KG1 (cell line): ENCODE data around the gene MAML3.

ENCODE experiments used
- DNase-seq: peaks from one replicate; lab custom pipeline; 2025; lab: John Stamatoyannopoulos, UW

MAML3 gene

DNA sequence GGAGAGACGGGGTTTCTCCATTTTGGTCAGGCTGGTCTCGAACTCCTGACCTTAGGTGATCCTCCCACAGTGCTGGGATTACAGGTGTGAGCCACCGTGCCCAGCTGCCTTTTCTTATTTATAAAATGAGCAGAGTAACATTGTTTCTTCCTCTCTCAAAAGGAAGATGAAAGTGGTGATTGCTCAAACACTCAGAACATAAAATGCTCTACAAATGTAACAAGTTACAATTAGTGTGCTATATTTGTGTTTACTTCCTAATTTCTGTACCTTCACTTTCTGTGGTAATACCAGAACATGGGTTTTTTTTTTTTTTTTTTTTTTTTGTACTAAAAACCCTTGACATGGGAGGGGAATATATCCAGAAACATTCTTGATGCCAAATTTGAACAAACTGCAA, 290.5 kb downstream of the MAML3 start:
- DNase-seq = no peak

DNA sequence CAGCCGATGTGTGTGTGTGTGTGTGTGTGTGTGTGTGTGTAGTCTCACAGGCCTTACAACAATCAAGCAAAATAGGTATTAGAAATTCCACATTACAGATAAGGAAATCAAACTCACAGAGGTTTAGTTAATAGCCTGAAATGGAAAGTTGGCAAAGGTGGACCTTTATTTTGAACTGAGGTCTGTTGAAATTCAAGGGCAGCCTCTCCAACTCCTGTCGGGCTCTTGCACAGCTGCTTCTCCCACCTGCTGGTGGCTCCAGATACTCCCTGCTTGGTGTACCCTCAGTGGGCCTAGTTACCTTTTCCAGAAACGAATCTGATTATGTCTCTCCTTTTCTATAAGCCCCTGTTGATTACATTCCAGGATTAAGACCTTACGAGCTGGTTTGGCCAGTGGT, 292.5 kb downstream of the MAML3 start:
- DNase-seq = no peak

DNA sequence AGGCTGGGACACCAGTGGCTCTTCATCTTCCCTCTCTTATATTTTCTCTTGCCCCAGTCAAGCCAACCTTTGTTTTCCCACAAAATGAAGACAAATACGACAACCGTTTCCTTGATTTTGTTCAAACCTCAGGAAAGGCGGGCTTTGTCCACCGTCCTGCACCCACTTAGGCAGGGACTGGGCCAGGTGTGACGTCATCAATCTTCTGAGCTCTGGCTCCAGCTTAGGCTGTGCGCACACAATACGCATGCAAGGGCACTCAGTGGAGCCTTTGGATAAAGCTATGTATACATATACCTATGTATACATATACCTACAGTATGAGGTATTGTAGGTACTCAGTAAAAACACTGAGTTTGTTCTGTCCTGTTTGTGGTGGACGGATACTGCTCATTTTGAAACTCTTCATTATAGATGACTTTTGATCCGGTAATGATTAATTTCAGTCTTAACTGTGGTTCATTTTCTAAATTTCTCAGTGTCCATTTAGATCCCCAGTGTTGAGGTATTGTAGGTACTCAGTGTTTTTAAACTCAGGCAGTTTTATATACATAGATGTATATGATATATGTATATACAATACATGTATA, 293.5 kb downstream of the MAML3 start:
- DNase-seq = no peak

DNA sequence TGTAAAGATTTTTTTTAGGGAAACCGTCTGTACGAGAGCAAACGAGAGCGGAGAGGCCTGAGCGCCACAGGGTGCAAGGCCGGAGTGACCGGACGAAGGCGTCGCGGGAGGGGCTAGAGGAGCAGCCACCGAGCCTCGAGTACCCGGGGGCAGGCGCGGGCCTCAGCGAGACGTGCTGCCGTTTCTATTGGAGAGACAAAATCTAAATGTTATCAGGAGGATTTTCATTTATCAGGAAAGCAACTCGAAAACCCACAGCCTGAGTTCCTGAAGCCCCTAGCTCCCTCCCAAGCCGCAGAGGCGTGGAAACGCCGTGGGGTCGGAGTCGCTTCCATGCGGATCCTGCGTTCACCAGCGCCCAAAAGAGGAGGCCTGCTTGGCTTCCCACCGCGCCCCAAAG, 294.1 kb downstream of the MAML3 start:
- DNase-seq = no peak

DNA sequence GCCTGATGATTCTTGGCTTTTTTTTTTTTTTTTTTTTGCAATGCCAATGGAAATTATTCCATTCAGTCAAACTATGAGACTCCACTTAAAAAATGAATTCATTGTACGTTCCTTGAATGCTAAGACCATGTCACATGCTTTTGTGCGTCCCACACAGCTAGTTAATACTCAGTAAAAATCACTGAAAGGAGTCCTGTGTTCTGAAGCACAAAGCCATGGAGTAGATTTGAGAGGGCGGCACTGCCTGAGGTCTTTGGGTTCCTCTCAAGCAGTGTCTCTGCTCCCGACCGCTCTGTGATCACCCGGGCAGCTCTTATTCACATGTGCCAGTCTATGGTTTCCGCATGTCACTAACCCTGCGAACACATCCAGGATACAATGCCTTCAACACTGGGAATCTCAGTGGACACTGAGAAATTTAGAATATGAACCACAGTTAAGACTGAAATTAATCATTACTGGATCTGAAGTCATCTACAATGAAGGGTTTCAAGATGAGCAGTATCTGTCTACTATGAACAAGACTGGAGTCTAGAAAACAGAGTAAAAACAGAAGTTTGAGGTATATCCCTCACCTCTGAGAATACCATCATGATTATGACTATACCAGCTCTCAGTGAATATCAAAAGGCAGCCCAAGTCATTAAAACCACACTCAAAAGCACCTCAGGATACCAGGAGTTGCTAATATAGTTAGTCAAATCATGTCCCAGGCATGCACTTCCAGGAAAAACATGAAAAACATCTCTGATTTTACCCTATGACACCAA, 295.4 kb downstream of the MAML3 start:
- DNase-seq = no peak

DNA sequence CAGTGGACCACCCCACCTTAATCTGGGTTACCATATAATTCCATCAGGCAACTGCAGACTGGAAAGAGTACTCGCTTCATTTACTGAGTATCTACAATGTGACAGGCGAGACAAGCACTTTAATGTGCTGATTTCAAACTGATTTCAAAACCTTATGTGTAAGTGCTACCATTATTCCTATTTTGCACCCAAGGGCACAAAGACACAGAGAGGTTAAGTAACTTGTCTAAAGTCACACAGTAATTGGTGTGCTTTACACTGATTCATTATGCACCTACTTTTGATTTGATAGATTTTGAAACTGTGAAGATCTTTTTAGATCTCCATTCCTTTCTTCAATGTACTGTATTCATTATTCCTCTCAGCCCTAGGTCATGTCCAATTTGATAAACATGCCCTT, 296.0 kb downstream of the MAML3 start:
- no peak for DNase-seq

DNA sequence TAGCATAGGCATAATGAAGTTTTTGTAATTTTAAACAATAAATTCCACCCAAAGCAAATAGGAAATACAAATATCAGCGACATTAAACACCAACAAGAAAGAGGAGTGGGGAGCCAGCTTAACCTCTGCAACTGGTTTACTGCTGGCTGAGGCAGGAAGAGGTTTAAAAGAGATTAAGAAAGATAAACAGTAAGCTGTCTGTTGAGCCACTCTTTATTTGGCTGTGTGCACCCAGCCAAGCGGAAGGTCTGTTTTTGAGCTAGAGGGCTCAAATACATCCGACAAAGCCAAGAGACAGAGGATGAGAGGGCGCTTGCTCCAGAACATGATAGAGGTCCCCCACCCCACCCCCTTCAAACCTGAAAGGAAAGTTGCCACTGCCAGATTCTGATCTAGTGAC, 297.0 kb downstream of the MAML3 start:
- DNase-seq = no peak

DNA sequence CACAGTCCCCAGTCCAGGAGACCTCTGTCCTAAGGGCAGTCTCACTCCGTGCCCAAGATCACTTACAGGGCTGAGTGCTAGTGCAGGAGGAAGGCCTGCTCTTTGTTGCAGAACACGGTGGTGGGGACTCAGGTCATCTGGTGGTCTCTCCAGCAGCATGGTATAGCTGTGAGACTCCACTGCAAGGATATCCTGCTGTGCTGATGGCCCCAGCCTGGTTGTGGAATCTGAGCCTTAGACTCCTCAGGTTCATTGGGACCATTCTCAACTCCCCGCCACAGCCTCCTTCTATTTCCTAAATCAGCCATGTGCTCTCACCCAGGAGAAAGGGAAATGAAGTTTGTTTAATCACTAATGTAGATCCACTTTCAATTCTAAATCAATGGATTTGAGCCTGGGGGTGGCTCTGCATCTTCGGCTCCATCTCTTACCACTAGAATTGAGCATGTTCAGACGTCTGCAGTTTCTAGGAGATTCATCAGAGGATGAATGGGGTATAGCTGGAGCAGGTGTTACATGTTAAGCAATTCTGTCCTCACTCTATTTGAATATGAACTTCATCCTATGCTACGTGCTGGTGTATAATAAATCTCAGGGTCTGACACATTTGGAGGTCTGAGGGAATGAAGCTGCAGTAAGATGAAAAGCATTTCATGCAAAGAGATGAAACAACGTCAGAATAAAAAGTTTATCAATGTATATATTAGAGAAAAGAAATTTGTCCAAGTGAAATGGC, 299.1 kb downstream of the MAML3 start:
- no peak for DNase-seq

DNA sequence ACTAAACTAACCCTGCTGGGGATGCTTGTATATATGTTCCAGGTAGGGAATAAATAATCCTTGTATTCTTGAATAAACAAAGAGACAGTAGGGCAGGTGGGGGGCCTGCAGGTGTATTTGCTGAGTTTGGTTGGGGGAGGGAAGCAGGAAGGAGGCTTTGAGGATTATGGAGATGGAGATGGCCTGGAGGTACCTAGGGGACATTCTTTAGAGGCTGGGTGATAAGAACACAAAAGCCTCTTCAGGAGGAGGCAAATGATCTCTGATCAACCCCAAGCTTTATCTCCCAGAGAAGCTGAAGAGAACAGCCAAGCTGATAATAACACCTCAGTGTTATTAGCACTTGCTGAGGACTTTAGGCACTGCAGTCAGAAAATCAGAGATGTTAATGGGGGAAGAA, 300.7 kb downstream of the MAML3 start:
- DNase-seq = no peak

DNA sequence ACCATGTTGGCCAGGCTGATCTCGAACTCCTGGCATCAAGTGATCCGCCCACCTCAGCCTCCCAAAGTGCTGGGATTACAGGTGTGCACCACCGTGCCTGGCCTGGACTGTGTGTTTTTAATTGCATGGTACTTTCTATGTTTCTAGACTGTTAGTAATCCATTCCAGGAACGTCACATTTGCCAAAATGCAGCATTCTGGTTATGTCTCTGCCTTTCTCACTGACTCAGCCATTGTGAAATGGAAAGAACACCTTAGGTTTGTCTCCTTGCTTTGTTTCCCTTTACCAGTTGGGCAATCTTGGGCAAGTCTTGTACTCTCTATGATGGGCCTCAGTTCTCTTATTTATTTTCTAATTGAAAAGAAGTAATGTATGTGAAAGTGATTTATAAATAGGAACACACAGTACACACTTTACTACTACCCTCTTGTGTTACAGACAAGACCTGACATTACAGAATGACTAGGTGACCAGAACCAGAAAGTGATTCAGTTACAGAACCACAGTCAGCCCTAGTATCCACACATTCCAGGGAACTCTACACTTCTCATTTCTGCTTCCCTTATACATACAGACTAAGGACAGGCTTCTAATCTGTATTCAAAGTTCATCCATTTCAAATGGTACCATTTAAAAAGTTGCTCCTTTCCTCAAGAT, 301.2 kb downstream of the MAML3 start:
- DNase-seq = no peak

DNA sequence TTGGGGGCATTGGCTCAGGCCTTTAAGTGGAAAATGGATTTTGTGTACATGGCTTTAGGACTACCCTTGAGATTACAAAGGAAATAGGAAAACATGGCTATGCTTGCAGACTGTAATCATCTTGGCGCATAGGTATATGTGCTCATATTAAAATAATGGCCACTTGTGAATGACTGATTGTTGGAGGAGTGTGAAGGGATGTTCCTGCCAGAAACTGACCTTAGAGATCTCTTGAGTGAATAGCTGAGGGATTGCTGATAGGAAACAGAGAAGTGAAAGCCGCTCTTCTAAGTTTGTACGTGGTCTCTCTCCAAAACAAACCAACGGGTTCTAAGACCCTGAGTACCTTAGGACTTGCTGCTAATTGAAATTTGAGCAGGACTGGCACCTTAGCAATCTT, 302.3 kb downstream of the MAML3 start:
- DNase-seq = no peak

DNA sequence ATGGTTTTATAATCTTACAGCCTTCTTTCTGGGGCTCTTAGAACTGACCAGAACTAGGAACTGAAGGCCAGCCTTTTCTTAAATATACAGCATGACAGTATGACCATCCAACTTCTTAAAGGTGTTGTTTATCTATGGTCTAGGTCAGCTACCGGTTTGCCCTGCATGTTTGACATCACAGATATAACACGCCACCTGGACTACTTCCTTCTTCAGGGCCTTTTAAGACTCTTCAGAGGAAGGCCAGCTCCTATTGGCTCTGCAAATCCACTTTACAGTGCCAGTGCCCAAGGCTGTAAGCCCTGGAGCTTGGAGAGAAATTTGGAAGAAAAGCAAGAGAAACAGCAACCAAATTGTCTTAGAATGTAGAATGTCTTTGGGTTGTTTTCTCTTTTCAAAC, 302.9 kb downstream of the MAML3 start:
- DNase-seq = no peak

DNA sequence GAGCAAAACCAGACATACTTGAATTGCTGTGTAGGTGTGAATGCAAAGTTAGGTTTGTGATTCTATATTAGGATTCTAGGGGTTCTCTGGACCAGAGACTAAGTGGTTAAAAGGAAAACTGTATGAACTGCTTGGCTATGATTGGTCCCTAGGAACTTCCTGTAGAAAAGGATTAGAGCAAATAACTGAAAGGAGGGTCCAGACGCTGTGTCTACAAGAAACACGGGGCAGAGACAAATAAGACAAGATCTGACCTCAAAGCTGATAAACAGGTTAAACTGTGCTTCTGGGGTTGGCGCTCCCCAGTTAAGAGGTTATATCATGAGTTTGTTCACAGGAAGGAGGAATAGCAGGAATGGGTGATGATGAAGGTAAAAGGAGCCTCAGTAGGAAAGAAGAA, 304.8 kb downstream of the MAML3 start:
- no peak for DNase-seq

DNA sequence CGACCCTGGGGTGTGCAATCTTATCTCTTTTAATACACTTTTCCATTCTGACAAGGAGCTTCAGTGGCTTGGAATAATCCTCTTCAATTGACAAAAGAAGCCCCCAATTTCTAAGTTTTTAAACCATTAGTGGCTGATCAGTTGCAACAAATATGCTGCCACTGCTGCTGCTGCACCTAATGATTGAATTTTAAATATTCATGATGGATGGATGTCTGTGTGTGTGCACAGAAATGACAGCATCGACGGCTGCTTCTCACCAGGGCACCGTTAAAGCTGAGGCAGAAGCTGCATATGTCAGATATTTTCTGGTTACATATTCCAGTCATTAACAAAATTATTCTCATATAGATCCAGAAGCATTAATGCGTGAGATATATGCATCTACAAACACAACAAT, 306.0 kb downstream of the MAML3 start:
- DNase-seq = no peak

DNA sequence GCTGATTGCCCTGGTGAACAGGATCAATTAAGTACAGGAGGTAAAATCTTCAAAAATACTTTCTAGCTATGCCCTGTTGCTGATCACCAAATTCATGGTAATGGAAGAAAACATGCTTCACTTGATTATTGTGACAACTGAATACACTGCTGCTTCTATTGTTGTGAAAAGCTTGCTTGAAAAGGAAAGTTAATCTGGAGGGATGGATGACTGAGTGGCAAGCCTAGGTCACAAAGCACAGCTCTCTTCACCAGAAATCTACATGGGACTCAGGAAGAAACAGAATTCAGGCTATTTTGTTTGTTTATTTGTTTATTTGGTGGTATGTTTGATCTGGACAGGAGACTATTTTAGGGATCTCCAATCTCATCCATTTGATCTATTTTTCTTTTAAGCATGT, 306.4 kb downstream of the MAML3 start:
- DNase-seq = no peak

DNA sequence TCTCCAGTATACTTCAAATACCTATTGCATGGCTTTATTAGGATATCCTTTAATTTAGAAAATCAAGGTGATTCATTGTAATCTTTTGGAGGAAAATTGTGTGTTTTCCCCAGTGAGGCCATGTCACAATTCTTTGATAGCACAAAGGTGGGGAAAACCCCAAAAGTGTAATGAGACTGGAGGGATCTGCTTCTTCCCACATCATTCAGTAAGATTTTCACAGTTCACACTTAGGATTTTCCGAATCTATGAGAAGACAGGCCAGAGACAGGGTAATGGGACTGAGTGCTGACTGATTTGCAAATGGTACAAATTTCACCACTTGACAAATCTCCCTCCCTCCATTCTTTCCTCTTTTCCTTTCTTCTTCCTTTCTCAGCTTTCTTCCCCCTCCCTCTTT, 307.2 kb downstream of the MAML3 start:
- no peak for DNase-seq

DNA sequence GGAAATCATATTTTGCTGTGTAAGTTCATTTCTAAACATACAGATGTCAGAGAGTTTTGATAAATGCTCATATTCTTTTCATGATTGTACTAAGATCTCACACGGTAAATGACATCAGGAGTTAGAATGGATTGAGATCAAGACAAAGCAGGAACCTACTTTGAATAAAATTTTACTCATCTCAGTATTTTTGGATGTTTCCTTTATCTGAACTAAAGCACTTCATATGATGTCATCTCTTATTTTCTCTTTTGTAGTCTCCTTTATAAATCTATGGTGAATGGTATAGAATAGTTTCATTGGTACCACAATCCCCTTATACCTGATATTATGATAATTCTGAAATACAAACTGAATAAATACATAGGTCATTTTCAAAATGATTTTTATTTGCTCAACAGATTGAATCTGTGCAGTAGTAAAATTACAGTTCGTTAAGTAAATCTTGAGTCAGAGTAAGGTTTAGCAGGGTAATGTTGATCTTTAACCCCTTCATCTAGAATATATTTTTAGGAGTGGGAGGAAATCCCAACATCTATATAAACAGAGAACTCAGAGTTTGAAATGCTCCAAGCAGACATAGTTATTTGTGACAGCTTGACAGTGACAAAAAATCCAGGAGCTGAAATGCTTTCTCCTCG, 308.4 kb downstream of the MAML3 start:
- no peak for DNase-seq

DNA sequence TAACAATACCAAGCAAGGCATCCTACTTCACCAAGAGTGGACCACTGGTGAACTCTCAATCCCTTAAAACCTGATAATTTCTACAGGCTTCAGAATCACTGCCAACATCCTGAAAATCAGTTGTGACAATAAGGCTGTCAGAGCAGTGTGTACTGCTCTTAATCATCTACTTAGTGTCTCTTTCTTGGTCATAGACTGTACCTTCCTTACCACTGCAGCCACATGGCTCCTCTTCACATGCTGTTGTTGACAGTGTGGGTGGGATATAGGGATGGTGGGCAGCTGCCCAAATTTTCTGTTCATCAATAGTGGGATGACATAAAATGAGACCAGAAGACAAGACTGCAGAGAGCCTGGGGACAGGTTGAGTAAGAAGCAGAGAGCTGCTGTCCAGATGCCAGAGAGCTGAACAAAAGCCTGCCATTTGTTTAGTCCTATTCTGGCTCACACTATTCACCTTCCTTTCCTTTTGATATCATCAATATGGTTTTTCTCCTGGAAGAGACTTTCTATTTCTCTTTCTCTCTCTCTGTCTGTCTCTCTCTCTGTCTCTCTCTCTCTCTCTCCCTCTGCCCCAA, 309.4 kb downstream of the MAML3 start:
- no peak for DNase-seq

DNA sequence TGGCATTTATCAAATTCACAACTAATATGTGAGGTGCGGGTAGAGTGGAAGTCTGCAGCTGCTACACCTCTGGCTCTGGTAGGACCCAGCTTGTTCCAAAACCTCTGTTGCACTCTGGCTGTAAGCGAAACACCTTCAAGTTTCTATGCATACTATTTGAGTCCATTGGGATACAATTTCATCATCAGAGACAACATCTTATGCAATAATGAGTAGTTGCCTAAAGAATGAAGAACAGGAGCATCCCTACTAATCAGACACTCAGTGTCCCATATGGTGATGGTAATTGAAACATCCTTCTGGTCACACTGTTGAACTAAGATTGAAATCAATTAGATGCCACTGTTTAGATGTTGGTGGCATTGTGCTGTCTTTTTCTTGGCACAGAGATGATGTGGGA, 309.9 kb downstream of the MAML3 start:
- DNase-seq = no peak

DNA sequence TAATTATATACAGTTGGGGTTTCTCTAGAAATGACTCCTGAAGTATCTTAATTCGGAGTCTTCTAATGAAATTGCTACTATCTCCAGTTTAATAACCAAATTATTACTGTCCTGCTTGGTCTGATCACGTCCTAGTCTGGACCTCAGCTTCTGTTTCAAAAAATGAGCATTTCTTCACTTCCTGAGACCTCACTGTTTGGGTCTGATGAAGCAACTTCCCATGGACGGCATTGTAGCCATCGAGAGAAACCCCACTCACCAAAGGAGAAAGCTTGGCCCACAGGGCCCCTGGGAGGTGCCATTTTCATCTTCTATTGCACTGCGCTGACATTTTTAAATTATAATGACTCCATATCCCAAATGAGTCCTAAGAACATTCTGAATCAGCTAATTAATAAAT, 310.3 kb downstream of the MAML3 start:
- DNase-seq = no peak

DNA sequence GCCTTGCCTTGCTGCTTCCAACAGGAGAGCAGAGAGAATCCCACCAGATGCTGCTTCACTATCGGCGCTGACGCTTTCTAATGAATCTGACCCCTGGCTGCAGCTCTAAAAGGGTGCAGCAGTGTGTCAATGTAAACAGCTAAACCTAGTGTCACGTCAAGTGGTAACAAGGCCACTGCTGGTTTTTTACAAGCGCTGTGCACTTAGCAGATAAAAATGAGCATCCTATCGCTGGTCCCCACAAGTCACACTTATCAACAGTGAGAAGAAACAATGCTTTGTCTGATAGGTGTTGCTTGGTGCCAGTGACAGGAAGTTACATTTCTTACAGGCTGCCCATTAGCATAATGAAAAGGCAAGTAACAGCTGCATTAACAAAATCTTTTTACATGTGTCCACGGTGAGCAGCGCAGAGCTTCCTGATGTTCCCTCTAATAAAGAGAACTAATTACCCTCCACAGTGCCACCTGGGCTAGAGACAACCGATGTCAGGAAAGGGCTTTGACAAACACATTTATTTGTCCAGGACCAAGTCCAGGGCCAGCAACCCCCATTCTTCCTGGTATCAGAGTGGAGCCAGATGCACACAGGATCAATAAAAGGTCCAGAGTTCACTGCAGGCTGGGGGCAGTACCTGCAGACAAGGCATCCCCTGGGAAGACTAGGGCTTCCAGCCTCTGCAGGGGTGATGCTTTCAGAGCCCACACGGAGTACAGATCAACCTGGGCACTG, 312.4 kb downstream of the MAML3 start:
- DNase-seq = no peak
